ENCODE measurements around the gene GNA12.

GNA12 gene

GRCh38 chr7:2686101-2686500 lies 158.0 kb downstream of the GNA12 start:
- TF ChIP-seq SIN3A (IDR thresholded peaks at IDR 0.05; ENCODE audit: borderline replicate concordance, insufficient read depth, low read length) (no peak), FOXP2 (optimal IDR thresholded peaks at IDR 0.05; ENCODE audit: borderline replicate concordance, extremely low read depth, extremely low read length, insufficient read depth) (no peak), TAF1 (IDR thresholded peaks at IDR 0.05; ENCODE audit: borderline replicate concordance, insufficient read depth, low read length) (no peak), POLR2AphosphoS5 (IDR thresholded peaks at IDR 0.05; ENCODE audit: low read depth, low read length) (no peak)
- TF ChIP-seq, protein P1, sequence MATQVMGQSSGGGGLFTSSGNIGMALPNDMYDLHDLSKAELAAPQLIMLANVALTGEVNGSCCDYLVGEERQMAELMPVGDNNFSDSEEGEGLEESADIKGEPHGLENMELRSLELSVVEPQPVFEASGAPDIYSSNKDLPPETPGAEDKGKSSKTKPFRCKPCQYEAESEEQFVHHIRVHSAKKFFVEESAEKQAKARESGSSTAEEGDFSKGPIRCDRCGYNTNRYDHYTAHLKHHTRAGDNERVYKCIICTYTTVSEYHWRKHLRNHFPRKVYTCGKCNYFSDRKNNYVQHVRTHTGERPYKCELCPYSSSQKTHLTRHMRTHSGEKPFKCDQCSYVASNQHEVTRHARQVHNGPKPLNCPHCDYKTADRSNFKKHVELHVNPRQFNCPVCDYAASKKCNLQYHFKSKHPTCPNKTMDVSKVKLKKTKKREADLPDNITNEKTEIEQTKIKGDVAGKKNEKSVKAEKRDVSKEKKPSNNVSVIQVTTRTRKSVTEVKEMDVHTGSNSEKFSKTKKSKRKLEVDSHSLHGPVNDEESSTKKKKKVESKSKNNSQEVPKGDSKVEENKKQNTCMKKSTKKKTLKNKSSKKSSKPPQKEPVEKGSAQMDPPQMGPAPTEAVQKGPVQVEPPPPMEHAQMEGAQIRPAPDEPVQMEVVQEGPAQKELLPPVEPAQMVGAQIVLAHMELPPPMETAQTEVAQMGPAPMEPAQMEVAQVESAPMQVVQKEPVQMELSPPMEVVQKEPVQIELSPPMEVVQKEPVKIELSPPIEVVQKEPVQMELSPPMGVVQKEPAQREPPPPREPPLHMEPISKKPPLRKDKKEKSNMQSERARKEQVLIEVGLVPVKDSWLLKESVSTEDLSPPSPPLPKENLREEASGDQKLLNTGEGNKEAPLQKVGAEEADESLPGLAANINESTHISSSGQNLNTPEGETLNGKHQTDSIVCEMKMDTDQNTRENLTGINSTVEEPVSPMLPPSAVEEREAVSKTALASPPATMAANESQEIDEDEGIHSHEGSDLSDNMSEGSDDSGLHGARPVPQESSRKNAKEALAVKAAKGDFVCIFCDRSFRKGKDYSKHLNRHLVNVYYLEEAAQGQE (IDR thresholded peaks at IDR 0.05; ENCODE audit: insufficient read depth in 1 of 2, low read depth in 2 of 2, low read length in 2 of 2): no peak

- no peak for TF ChIP-seq POLR2AphosphoS5 (IDR thresholded peaks at IDR 0.05; ENCODE audit: low read depth, low read length)
- TF ChIP-seq TAF1 (IDR thresholded peaks at IDR 0.05; ENCODE audit: borderline replicate concordance, insufficient read depth, low read length): no peak
- no peak for TF ChIP-seq SIN3A (IDR thresholded peaks at IDR 0.05; ENCODE audit: borderline replicate concordance, insufficient read depth, low read length)
- no peak for TF ChIP-seq FOXP2 (optimal IDR thresholded peaks at IDR 0.05; ENCODE audit: borderline replicate concordance, extremely low read depth, extremely low read length, insufficient read depth)
- TF ChIP-seq, protein P1 (IDR thresholded peaks at IDR 0.05; ENCODE audit: insufficient read depth in 1 of 2, low read depth in 2 of 2, low read length in 2 of 2): no peak
Measured at GRCh38 chr7:2684501-2684900, 159.6 kb downstream of the GNA12 start.

GRCh38 chr7:2681929-2682799 lies 161.9 kb downstream of the GNA12 start:
- TF ChIP-seq POLR2AphosphoS5 (IDR thresholded peaks at IDR 0.05; ENCODE audit: low read depth, low read length): no peak
- TF ChIP-seq, protein P1 (IDR thresholded peaks at IDR 0.05; ENCODE audit: insufficient read depth in 1 of 2, low read depth in 2 of 2, low read length in 2 of 2): no peak
- TF ChIP-seq FOXP2 (optimal IDR thresholded peaks at IDR 0.05; ENCODE audit: borderline replicate concordance, extremely low read depth, extremely low read length, insufficient read depth): no peak
- no peak for TF ChIP-seq SIN3A (IDR thresholded peaks at IDR 0.05; ENCODE audit: borderline replicate concordance, insufficient read depth, low read length)
- TF ChIP-seq TAF1 (IDR thresholded peaks at IDR 0.05; ENCODE audit: borderline replicate concordance, insufficient read depth, low read length): no peak

DNA sequence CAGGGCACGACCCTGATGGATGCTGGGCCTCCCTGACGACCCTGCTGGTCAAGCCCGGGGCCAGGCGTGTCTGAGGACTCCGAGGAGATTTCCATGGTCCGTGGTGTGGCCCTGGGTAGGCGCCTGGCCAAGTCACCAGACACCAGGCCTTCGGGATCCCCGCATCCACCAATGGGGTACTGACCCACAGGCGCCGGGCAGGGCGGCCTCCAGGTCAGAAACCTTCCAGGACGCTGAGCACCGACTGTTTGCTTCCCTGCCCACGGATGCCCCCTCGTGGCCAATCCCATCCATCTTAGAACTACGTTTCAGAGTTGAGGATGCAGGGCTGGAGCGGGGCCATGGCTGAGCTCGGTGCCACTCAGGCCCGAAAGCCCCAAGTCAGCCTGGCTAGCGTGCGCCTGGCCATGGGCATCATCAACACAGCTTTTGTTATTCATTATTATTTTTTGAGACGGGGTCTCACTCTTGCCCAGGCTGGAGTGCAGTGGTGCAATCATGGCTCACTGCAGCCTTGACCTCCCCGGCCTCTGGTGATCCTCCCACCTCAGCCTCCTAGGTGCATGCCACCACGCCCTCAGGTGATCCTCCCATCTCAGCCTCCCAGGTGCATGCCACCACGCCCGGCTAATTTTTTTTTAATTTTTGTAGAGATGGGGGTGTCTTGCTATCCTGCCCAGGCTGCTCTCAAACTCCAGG lies 163.2 kb downstream of the GNA12 start:
- TF ChIP-seq FOXP2 (optimal IDR thresholded peaks at IDR 0.05; ENCODE audit: borderline replicate concordance, extremely low read depth, extremely low read length, insufficient read depth) (no peak), TAF1 (IDR thresholded peaks at IDR 0.05; ENCODE audit: borderline replicate concordance, insufficient read depth, low read length) (no peak), SIN3A (IDR thresholded peaks at IDR 0.05; ENCODE audit: borderline replicate concordance, insufficient read depth, low read length) (no peak)

DNA sequence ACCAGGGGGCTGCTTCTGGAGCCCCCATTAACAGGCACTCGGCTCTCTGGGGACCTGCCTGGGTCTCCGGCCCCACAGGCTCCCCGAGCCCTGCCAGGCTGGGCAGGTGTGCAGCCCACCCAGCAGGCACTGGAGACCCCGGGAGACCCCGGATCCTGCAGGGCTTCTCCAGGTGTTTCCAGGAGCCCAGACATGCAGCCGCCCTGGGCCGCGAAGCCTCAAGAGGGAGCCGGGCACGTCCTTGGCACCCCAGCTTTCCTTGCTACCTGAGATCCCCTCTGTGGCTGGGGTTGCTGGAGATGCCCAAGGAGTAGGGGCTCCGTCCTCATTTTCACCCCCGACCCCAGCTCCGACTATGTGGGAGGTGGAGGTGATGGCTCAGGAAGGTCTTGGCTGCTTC lies 163.9 kb downstream of the GNA12 start:
- no peak for TF ChIP-seq FOXP2 (optimal IDR thresholded peaks at IDR 0.05; ENCODE audit: borderline replicate concordance, extremely low read depth, extremely low read length, insufficient read depth)
- no peak for TF ChIP-seq TAF1 (IDR thresholded peaks at IDR 0.05; ENCODE audit: borderline replicate concordance, insufficient read depth, low read length)
- TF ChIP-seq, protein P1 (IDR thresholded peaks at IDR 0.05; ENCODE audit: insufficient read depth in 1 of 2, low read depth in 2 of 2, low read length in 2 of 2): no peak
- TF ChIP-seq SIN3A (IDR thresholded peaks at IDR 0.05; ENCODE audit: borderline replicate concordance, insufficient read depth, low read length): no peak
- TF ChIP-seq POLR2AphosphoS5 (IDR thresholded peaks at IDR 0.05; ENCODE audit: low read depth, low read length): no peak

Data from PFSK-1 (cell line).